NB4 (cell line): ENCODE measurements around the gene CASP4.

Experiments used
- DNase-seq: peaks from one replicate; pipeline ENCODE4 v3.0.0; 2010; ENCODE audit warnings: low read depth
- H3K4me3 ChIP-seq: one replicate; pipeline ENCODE4 v1.5.1; 2011; ENCODE audit warnings: mild to moderate bottlenecking, low read depth, low read length, moderate library complexity
- CTCF ChIP-seq: IDR thresholded peaks from one replicate; pipeline ENCODE4 v1.5.1; 2012; ENCODE audit warnings: low read depth, low read length
- MAX ChIP-seq: IDR thresholded peaks from 2 replicates; pipeline ENCODE4 v1.6.1; 2011; ENCODE audit warnings: low read depth, low read length
- MYC ChIP-seq: IDR thresholded peaks from 2 replicates; pipeline ENCODE4 v1.6.1; 2011; ENCODE audit warnings: low read depth, low read length
- POLR2A ChIP-seq: IDR thresholded peaks from 2 replicates; pipeline ENCODE4 v1.6.1; 2011; ENCODE audit warnings: mild to moderate bottlenecking; ENCODE audit not compliant: insufficient read length; ENCODE audit errors: extremely low read depth

CASP4 gene

DNA sequence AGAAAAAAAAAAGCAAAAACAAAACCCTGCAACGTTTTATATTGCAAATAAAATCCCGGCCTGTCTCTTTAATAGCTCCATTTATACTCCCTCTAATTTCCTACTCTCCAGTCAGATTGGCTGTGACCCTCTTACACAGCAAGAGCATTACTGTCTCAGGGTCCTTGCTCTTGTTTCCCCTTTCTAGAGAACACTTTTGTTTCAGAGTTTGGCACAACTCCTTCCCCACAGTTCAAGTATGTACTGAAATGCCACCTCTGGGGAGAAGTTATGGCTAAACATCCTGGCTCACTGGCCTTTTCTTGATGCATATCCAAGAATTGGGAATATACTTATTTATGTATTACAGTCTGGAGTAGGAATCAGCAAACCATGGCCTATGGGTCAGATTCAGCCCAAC, 72.7 kb downstream of the CASP4 start:
- DNase-seq, result no peak
- H3K4me3 ChIP-seq, result no peak overlapping the region
- TF ChIP-seq MAX, result no peak
- no peak for TF ChIP-seq MYC
- TF ChIP-seq POLR2A, result no peak
- no peak for TF ChIP-seq CTCF

DNA sequence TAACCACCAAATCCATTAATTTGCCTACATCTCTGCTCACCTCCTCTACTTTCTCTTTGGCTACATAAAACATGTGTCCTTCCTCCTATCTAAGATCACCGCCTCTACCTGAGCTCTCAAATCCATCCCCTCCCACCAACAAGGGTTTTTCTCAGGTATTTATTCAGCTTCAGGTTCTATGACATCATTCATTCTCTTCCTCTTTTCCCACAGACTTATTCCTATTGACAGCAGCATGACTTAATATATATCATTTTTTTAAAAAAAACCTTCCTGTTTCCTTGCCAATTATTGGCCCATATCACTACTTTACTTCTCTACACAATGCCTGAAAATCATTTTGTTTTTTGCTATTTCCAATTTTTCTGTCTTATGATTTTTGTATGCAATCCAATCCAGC, 74.5 kb downstream of the CASP4 start:
- H3K4me3 ChIP-seq, result no peak overlapping the region
- DNase-seq, result no peak
- TF ChIP-seq MYC (no peak), POLR2A (no peak)
